Panc1 (cell line): ENCODE results near the gene KNSTRN.

ENCODE experiments used
- POLR2AphosphoS5 ChIP-seq: IDR thresholded peaks from 2 replicates; pipeline ENCODE4 v1.6.1; 2012; ENCODE audit warnings: mild to moderate bottlenecking, low read depth, low read length, moderate library complexity
- SIN3A ChIP-seq: IDR thresholded peaks from 2 replicates; pipeline ENCODE4 v1.6.1; 2012; ENCODE audit warnings: low read depth, mild to moderate bottlenecking, low read length, moderate library complexity, borderline replicate concordance; ENCODE audit not compliant: insufficient read depth
- TCF7L2 ChIP-seq: IDR thresholded peaks from 2 replicates; pipeline ENCODE4 v1.6.1; 2011; ENCODE audit warnings: mild to moderate bottlenecking, low read depth, low read length, inconsistent platforms
- TF ChIP-seq, protein P1 (sequence below): fragments of 450-650 bp; IDR thresholded peaks from 2 replicates; pipeline ENCODE4 v1.5.1; 2017; ENCODE audit warnings: mild to moderate bottlenecking
- TF ChIP-seq, protein P2 (sequence below), 2 experiments: IDR thresholded peaks; 2 replicates each; pipeline ENCODE4 v1.6.1; 2011 to 2012; ENCODE audit warnings: low read depth in 2 of 2, control low read depth in 1 of 2, low read length in 1 of 2, mild to moderate bottlenecking in 1 of 2, moderate library complexity in 1 of 2; ENCODE audit not compliant: insufficient read depth in 1 of 2

GRCh38 chr15:40346579-40347558 is 35.7 kb upstream of the KNSTRN start:
- no peak for TF ChIP-seq SIN3A
- TF ChIP-seq, protein P1, sequence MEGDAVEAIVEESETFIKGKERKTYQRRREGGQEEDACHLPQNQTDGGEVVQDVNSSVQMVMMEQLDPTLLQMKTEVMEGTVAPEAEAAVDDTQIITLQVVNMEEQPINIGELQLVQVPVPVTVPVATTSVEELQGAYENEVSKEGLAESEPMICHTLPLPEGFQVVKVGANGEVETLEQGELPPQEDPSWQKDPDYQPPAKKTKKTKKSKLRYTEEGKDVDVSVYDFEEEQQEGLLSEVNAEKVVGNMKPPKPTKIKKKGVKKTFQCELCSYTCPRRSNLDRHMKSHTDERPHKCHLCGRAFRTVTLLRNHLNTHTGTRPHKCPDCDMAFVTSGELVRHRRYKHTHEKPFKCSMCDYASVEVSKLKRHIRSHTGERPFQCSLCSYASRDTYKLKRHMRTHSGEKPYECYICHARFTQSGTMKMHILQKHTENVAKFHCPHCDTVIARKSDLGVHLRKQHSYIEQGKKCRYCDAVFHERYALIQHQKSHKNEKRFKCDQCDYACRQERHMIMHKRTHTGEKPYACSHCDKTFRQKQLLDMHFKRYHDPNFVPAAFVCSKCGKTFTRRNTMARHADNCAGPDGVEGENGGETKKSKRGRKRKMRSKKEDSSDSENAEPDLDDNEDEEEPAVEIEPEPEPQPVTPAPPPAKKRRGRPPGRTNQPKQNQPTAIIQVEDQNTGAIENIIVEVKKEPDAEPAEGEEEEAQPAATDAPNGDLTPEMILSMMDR = no peak
- TF ChIP-seq, protein P2, sequence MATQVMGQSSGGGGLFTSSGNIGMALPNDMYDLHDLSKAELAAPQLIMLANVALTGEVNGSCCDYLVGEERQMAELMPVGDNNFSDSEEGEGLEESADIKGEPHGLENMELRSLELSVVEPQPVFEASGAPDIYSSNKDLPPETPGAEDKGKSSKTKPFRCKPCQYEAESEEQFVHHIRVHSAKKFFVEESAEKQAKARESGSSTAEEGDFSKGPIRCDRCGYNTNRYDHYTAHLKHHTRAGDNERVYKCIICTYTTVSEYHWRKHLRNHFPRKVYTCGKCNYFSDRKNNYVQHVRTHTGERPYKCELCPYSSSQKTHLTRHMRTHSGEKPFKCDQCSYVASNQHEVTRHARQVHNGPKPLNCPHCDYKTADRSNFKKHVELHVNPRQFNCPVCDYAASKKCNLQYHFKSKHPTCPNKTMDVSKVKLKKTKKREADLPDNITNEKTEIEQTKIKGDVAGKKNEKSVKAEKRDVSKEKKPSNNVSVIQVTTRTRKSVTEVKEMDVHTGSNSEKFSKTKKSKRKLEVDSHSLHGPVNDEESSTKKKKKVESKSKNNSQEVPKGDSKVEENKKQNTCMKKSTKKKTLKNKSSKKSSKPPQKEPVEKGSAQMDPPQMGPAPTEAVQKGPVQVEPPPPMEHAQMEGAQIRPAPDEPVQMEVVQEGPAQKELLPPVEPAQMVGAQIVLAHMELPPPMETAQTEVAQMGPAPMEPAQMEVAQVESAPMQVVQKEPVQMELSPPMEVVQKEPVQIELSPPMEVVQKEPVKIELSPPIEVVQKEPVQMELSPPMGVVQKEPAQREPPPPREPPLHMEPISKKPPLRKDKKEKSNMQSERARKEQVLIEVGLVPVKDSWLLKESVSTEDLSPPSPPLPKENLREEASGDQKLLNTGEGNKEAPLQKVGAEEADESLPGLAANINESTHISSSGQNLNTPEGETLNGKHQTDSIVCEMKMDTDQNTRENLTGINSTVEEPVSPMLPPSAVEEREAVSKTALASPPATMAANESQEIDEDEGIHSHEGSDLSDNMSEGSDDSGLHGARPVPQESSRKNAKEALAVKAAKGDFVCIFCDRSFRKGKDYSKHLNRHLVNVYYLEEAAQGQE (IDR thresholded peaks at IDR 0.05; ENCODE audit: insufficient read depth in 1 of 2, low read depth in 2 of 2, low read length in 1 of 2) = no peak
- no peak for TF ChIP-seq POLR2AphosphoS5
- no peak for TF ChIP-seq TCF7L2
